ENCODE measurements around the gene UAP1.

- no peak for TF ChIP-seq CTCF (IDR thresholded peaks at IDR 0.05)
- TF ChIP-seq EZH2 (IDR thresholded peaks at IDR 0.05; ENCODE audit: borderline replicate concordance, insufficient read depth, low read depth, low read length, poor library complexity, severe bottlenecking), result no peak
Measured at GRCh38 chr1:162632217-162632666, 70.7 kb downstream of the UAP1 start, which contains the start of gene DDR2.
